Prostate gland (tissue), 2 donors: ENCODE data around the gene PEX26.

ENCODE experiments used
- POLR2A ChIP-seq: fragments of 450-650 bp; IDR thresholded peaks from one replicate; pipeline ENCODE4 v1.6.1; 2016; ENCODE audit warnings: antibody characterized with exemption, mild to moderate bottlenecking
- TF ChIP-seq, protein P1 (sequence below), 4 experiments: fragments of 200-600 bp in 2 of 4; fragments of 450-650 bp in 2 of 4; sonication (generic) in 2 of 4; IDR thresholded peaks; 1 replicate in 3 of 4; 2 replicates in 1 of 4; pipeline ENCODE4 v1.5.1; 2016 to 2019; ENCODE audit warnings: antibody characterized with exemption in 4 of 4, mild to moderate bottlenecking in 2 of 4, moderate library complexity in 2 of 4

DNA sequence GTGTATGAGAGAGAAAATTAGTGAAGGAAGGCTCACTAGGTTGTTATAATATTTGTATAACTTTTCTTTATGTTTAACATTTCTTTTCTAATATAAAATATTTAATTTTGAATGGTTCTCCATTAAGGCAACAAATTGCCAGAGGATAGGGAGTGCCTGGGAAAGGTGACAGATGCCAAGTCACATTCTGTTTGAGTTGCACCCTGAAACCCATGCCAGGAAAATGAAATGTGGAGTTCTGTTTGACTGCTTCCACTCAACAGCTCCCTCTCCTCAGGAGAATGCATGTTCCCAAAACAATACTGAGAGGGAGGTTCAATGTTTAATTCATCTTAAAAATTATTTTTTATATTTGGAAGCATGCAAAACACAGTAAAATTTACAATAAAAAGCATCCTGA, 66.3 kb downstream of the PEX26 start:
- no peak for TF ChIP-seq POLR2A
- TF ChIP-seq, protein P1, sequence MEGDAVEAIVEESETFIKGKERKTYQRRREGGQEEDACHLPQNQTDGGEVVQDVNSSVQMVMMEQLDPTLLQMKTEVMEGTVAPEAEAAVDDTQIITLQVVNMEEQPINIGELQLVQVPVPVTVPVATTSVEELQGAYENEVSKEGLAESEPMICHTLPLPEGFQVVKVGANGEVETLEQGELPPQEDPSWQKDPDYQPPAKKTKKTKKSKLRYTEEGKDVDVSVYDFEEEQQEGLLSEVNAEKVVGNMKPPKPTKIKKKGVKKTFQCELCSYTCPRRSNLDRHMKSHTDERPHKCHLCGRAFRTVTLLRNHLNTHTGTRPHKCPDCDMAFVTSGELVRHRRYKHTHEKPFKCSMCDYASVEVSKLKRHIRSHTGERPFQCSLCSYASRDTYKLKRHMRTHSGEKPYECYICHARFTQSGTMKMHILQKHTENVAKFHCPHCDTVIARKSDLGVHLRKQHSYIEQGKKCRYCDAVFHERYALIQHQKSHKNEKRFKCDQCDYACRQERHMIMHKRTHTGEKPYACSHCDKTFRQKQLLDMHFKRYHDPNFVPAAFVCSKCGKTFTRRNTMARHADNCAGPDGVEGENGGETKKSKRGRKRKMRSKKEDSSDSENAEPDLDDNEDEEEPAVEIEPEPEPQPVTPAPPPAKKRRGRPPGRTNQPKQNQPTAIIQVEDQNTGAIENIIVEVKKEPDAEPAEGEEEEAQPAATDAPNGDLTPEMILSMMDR (IDR thresholded peaks at IDR 0.05) = no peak
